Activated CD4-positive, CD25-positive, alpha-beta regulatory T cell treated with anti-CD3 and anti-CD28 coated beads, Interleukin-2, amount 50 U/mL, for 24 hours (primary cell): ENCODE measurements around the gene KRT27.
"Not testable (repeated sequence)": the region's sequence is repeated elsewhere in the genome, so short reads cannot be mapped to it uniquely, and the experiment has no call there.

Experiments used
- ATAC-seq, 2 donors: fragments of 150-1000 bp; cut with Tn5 transposase; one replicate each; pipeline ENCODE4 v1.10.0; 2021; ENCODE audit warnings: mild to moderate bottlenecking in 1 of 2, moderate library complexity in 1 of 2

Gene KRT27

DNA sequence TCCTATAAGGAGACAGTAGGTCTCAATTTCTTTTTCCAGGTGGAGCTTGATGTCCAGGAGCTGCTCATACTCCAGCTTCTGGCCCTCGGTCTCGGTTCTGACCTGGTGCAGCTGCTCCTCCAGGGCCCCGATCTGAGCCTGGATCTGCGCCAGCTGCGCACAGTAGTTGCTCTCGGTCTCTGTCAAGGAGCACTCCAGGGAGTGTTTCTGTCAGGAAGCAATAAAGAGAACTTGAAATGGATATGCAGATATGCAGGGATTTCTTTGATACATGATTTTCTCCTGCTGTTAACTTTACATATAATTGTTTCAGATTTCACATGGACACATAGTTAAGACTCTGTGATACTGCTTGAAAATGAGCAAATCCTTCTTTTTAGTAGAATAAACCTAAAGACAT is 32.0 kb downstream of the KRT27 start:
- no peak for ATAC-seq

DNA sequence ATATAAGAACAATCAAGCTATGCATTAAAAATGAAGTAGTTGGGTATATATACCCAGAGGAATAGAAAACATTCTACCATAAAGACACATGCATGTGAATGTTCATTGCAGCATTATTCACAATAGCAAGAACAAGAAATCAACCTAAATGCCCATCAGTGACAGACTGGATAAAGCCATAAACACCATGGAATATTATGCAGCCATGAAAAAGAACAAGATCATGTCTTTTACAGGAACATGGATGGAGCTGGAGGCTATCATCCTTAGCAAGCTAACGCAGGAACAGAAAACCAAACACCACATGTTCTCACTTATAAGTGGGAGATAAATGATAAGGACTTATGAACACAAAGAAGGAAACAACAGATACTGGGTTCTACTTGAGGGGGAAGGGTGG is 33.7 kb downstream of the KRT27 start:
- ATAC-seq, result not testable (repeated sequence)

DNA sequence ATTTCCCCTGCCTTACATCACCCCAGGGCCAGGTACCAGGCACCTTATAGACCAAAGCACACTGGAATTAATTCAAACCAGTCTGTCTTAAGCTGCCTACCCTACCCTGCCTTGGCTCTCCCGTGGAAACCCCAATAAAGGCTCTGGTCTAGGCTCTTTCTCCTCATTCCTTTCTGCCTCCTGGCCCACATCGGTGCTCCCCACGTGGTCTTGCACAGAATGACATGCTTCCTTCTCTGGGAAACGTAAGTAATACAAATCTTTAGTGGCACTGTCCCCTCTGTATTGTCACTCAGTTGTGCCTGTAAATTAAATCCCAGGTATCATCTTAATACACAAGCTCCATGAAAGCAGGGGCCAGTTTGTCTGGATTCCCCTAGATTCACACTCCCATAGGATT is 43.8 kb downstream of the KRT27 start:
- ATAC-seq, result no peak

DNA sequence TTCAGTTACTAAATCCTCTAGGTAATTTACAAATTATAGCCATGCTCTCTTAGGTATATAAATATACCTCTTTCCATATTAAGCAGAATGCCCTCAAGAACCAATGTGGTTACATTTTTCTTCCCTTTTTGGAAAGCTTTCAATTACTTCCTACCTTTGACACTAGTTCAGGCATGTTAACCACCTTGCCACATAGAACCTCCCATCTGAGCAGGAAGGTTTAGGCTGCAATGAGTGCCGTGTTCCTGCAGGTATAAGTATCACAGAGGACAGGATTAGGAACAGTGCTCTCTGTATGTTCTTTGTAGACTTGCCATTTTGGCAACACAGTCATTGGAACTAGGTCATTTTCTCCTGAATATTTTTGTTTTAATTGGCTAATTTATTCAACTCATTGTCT is 47.3 kb downstream of the KRT27 start:
- no peak for ATAC-seq

DNA sequence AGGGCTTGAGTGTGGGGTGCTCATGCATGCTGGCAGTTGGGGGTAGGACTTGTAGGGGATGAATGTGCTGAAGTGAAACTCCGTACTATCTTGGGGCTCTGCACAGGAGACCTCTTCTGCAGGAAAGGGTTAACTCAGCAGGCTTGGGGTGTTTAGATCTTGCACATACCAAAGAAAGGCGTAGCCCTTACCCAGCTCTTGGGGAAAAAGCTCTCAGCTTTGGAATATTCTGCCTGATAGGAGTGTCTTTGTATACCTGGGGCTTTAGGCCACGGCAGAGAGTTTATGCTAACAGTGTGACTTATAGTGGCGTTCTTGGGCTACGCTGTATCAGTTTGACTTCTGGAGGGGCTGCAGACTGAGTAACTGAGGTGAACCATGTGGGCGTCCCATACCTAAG is 48.3 kb downstream of the KRT27 start:
- ATAC-seq, result no peak

DNA sequence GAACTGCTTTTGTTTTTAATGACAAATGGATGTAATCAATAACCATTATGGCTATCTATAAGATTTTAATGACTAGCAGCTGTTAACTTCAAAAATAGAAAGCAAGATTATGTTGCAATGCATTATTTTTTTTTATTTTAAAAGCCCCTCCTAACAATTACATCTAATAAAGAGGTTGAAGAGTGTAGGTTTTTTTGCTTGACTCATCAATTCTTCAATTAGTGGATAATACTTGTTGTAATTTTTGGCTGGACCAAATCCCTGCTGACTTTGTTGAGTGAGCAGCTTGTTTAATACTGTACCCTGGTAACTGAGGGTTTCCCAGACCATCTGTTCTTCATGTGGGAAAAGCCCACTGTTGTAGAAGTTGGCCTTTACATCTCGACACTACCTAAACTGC is 51.4 kb downstream of the KRT27 start:
- no peak for ATAC-seq

DNA sequence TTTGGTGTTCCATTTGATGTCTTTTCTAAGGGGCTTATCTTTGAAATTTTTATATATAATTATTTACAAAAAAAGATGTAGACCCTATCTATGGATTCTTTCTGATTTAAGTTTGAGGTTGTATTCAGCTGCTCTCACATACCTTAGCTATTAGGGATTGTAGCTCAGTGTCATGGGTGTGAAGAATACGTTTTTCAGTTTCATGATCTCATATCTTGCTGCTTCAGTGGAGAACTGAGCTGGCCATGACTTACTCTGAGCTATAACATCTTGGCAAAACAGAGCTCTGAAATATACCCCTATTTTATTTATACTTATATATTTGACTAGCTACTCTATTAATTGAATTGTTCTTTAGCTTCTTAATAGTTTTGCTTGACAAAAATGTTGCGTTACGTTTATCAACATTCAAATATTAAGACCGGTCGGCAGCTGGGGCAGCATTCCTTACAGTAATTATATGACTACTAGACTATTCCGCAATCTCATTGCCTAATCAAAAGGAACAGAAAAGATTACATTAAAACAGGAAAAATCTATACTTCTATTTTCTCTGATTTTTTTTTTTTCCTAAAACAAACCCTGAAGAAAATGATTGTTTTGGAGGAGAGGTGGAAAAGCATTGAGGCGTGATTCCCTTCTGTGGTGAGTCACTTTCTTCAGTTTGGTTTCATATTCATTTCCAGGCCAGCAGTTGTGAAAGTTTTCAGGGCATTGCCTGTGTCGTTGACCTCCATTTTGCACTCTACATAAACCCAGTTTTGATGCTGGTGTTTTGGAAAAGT is 54.7 kb downstream of the KRT27 start:
- ATAC-seq, result no peak

DNA sequence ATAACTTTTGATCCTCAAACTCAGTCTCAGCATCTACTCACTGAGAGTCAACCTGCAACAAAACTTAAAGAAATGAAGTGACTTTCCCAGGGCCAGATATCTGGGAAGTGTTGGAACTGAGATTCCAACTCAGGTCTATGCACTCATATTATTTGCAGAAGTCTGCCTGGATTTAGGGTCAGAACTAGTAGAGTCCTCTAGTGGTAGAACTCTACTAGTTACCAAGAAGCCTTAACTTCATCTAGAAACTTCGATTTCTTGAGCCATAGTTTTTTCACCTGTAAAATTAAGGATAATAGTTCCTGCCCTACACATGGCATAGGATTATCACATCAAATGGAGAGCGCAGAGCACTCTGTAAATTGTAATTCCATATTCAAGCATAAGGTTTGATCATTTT is 55.4 kb downstream of the KRT27 start:
- ATAC-seq, result no peak
